NCI-H1436 treated with DMSO at 0.1 percent for 48 hours (cell line): ENCODE measurements around the gene VOPP1.

Source experiments
- DNase-seq: peaks from one replicate; lab custom pipeline; 2025; lab: John Stamatoyannopoulos, UW

The VOPP1 gene

DNA sequence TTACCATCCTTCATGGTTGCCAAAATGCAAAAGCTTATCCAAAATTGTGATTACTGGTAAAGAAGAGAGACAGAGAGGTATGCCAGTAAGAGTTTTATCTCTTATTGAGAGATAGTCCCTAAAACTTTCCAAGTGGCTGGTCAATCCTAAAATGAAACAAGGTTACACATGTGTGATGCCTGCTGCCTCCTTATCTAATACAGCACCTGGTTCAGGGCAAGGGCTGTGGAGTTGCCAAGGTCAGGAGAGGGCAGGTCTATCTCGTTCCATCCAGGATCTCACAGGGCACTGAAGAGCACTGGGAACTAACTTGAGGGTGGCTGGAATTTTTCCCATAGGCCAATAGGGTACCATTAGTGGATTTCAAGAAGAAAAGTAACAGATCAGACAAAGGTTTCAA lies 18.3 kb downstream of the VOPP1 start:
- no peak for DNase-seq

DNA sequence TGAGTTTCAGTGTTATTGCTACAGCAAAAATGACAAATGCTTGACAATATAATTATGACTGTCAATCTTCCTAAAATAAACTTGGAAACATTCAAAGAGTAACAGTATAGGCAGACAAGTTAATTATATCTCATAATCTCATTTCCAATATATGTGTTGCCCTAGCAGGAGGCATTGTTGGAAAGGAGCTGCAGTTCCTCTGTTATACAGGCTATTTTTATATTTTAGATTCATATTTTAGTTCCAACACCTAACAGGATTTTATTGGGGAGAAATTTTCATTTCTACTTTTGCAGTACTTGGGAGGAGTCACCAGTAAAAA lies 19.3 kb downstream of the VOPP1 start:
- no peak for DNase-seq

DNA sequence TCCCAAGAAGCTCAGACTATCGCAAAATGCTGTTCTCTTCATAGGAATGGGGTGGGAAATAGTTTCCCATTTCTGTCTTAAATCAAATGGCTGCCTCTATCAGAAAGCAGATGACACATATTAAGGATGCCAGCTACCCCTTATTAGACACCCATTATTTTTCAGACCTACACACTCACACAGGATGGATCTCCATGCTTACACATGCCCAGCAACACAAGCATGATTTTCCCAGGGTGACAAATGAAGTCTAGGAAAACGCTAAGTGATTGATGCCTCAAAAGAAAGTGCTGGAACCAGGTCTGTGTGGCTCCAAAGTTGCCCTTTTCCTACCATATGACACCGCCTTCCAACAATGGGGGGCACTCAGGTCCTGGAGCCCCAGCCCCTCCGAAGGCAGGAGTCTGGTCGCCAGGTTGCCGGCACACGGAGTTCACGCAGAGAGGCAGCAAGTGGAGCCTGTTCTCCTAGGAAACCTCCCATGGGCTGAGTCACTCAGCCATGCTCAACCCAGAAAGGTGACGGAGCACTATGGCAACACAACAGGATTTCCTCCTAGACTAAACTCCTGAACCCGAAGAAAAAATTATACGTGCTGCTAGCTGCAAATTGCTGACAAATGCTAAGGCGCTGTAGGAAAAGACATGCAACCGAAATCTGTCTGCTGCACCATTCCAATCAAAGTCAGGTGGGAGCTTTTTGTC lies 19.8 kb downstream of the VOPP1 start:
- no peak for DNase-seq

DNA sequence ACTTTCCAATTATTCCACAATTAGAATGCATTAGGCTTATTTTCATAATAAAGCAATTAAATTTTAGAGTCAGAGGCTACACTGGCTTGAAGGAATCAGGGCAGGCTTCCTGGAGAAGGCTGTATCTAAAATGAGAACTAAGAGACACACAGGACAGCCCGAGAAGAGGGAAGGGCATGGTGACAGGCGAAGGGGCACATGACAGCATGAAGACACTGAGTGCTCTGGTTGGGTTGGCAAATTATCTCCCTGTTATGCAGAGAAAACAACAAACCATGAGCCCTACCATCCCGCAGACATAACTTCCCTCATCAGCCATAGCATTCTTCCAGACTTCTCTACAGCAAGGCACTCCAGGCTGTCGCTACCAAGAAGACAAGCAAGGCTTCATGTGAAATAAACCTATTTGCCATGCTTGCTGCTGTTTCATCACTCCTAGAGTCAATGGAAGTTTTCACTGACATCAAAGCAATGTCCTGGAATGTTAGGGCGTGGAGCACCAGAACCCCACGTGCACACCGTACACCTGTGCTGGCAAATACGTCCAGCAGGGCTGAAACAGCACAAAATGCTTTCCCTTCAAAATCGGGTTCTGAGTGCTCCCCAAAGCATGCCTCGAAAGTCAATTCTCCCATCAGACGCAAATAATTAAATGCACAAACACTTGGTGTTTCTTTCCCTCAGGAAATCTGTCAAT lies 21.3 kb downstream of the VOPP1 start:
- no peak for DNase-seq

DNA sequence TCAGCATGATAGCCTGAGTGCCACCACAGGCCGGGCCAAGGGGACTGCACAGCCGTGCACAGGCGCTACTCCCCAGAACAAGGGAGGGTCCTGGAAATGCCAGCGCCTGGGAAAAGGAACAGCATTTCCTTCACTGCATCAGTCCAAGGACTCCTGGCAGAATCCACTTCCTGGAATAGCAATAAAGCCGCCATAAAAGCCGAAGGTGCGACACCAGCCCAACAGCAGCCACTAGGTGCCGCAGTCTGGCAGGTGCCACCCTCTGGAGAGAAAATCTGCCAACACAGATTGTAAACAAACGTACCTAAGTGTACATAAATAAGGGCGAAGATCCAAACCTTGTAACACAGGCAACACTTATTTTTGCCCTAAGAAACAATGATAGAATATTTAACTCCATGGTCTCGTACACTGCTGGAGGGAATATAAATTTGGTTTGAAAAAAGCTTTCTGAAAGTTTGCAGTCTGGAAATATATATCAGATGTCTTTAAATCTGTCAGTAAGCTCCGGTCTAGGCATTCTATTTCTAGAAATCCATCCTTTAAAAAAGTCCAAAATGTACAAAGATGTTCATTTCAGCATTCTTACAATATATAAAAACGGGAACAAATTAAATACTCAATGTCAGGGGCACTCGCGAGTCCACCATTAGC lies 22.2 kb downstream of the VOPP1 start:
- DNase-seq, result no peak

DNA sequence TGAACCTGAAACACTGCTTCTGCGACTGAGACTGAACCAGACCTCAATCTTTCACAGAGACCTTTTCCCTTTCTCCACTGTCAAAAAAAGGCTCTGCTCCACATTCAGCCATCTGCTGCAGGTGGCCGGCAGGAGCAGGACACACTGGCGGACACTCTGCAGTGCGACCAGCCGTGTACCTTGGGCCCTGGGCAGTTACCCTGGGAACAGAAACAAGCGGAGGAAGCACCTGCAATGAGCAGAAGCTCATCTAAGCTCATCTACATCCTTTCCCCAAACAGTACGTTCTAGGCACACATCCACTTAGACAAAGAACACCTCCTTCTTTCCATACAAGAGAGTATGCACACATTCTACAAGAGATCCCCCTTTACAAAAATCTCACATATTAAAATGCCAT lies 22.8 kb downstream of the VOPP1 start:
- DNase-seq, result no peak

DNA sequence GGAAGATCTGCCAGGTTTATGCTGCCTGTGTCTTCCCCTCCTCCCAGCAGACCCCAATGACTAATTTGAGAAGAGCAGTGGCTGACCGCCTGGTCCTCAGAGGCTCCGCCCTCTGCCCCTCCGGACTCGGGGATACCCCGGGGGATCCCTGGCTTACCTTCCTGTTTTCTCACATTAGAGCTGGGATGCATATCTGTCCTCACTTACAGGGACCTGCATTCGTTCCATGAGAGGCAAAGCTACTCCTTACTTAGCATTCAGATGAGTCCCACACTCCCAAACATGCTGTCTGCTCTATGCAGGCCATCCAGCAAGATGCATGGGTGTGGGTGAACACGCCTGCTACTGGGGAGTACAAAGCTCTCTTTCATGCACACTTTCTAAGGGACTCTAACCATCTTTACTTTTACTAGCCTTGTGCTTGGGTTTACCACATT lies 24.0 kb downstream of the VOPP1 start:
- no peak for DNase-seq

DNA sequence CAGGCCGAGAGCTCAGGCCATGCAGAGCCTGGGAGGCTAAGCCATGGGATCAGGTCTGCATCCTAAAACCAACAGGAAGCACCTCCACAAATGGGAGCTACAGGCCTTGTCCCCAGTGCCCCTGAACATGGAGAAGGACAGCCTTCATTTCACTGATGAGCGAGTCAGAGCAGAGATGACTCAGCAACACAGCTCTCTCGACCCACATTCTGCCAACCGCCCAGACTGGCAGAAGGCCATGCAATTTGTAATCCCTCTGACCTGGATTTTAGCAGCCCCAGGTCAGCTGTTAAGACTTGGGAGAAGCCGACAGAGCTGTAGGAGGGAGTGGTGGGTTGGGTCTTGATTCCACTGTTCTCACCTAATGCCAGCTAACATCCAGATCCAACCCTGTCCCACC lies 25.5 kb downstream of the VOPP1 start:
- DNase-seq, result no peak

DNA sequence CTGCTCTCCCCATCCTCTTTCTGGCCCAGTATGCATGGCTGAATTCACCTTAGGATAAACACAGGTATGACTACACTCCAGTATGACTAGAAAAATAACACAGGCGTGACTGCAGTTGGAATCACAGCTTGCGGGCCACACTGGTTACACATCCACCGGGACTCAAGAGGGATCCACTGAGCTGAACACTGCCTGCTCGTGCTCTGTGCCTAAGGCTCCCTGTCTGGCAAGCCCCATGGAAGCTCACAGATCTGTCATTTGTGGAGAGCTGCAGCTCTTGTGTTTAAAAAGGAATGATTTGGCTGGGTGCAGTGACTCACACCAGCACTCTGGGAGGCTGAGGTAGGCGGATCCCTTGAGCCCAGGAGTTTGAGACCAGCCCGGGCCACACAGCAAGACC lies 26.8 kb downstream of the VOPP1 start:
- DNase-seq, result no peak

DNA sequence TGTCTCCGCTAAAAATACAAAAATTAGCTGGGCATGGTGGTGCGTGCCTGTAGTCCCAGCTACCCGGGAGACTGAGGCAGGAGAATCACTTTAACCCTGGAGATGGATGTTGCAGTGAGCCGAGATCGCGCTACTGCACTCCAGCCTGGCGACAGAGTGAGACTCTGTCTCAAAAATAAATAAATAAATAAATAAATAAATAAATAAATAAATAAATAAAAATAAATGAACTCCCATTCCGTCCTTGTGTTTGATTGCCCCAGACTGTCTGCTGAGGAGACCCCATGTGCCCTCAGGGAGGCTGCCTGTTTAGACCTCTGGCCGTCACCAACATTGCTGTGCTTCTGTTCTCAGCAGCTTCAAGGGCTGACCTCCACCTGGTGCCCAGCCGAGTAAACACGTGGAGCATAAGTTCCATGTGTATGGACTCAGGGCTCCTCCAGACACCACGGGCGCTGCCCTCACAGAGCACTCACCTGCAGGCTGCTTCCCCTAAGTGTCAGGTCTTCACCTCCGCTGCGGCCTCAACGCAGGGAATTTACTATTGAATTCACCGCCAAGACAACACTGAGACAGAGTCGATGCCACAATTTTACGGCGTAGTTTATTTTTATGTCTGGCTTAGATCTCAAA lies 32.0 kb downstream of the VOPP1 start:
- DNase-seq, result no peak

DNA sequence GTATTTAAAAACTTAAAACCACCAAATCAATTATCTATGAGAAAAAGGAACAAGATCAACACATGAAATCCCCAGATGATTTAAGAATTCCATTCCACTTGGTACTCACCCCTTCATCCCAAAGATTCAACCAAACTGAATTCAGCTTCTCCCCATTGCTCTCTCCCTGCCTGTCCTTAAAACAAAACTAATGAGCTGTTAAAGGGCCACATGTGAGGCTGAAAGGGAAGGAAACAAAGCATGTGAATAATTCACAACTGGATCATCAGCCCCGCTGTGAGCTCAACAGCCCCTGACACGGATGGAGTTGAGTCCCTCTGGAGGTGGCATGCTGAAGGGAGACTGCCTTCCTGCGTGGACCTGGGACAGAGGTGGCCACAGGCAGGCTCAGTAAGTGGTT lies 32.9 kb downstream of the VOPP1 start:
- DNase-seq, result no peak

DNA sequence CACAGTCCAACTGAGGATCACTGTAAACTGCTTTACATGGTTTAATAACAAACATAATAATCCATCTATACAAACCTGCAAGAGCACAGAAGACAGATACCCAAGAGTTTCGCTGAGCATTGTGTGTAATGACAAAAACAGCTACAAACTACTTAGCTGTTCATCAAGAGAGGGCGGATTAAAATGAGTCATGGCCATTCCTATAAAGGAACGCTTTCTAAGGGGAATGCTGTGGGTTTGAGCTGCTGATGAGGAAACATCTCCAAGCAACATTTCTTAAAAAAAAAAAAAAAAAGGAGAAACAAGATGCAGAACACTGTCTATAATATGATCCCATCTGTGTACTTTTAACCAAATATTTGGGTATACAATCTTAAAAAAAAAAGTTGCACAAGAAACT lies 33.8 kb downstream of the VOPP1 start:
- no peak for DNase-seq

DNA sequence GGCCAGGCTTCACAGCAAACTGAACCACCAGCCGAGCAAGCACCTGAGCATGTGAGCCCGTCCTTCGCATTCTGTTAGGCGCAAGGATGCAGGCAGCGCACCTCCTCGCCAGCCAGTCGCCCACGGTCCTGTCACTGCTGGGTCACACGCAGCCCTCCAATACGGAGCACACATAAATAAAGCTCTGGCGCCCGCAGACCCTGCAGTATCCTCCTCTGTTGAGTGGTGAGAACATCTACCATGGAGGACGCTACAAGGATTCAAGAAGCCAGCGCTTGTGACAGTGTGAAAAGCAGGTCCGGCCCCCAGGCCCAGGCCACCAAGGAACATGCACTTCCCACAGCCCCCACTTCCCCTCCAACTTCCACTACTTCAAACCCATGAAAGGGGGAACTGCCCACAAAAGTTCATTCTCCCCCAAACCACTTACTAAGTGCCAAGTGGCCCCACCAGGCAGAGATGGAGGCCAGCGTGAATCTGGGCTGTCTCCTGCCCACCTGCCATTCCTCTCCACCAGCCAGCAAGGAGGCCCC lies 34.8 kb downstream of the VOPP1 start:
- no peak for DNase-seq

DNA sequence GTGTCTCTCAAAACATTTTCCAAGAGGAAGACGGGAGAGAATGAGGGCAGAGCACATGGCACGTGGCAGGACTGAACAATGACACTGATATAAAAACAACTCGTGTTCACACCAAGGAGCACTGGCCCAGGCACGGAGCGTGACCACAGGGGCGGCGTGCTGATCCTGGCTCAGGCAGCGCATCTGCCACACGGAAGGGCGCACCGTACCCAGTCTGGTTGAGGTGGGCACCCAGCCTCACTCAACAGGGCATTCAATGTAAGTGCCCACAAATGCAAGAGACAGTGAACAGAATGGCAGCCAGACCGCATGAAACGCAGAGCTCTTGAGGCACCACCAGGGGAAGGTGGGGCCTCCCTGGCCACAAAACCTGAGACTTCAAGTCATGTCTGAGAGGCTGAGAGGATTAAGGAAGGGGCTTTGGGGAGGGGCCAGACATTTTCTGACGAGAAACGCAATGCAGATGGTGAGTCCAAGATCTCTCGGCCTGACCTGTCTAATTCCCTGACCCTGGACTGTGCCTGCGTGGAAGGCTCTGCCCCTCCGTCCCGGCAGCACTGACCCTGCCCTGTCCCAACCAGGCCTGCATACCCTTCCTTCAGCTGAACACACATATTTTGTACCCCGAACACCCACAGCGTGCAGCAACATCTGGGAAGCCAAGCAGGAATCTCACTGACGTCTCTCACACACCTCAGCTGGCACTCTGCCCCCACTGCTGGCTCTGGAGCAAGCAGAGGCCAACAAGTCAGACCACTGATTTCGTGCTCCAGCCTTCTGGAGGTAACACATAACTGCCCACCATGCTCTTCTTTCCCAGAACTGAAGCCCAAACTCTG lies 35.5 kb downstream of the VOPP1 start:
- DNase-seq, result no peak

DNA sequence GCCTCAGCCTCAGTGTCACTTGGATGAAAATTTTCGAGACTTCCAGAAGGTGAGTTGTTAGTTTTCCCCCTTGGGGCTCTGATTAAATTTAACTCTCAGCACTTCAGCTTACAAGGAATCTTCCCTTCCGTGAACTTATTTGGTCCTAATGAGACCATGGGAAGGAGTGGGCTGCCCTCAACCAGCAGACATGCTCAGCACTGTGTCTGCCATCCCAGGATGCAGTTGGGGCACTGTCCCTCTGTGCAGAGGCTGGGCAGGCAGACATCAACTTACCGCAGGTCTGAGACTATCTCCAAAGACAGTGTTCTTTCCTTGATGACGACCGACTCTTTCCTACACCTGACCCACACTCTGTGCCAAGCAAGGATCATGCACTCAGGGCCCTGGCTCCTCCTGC lies 36.7 kb downstream of the VOPP1 start:
- DNase-seq, result no peak

DNA sequence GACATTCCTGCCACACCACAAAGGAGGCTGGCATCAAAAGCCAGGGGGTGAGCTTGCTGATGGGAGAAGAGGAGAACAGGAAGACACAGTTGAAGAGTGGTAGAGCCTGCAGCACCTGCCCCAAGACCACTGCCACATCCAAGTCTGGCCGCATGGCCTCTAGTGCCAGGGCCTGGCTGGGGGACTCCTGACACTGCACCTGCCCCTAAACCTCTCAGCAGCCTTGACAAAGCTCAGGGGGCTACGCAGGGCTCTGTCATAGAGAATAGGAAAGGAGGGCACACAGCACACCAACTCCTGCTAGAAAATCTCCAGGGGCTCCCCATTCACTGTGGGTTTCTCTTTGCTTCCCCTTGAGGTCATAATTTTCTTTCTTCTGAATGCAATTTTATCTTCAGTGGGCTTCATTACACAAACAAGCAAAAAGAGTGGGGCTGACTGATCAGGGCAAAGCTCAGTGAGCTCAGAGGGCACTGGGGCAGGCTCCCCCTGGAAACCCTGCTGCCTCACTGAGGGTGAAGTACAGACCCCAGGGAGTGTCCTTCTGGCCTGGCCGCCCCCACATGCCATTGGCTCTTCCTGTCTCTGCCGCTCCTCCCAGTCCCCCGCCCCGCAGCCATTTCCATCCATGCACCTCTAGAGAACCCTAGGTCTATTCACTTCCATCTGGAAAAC lies 37.2 kb downstream of the VOPP1 start:
- DNase-seq, result no peak

DNA sequence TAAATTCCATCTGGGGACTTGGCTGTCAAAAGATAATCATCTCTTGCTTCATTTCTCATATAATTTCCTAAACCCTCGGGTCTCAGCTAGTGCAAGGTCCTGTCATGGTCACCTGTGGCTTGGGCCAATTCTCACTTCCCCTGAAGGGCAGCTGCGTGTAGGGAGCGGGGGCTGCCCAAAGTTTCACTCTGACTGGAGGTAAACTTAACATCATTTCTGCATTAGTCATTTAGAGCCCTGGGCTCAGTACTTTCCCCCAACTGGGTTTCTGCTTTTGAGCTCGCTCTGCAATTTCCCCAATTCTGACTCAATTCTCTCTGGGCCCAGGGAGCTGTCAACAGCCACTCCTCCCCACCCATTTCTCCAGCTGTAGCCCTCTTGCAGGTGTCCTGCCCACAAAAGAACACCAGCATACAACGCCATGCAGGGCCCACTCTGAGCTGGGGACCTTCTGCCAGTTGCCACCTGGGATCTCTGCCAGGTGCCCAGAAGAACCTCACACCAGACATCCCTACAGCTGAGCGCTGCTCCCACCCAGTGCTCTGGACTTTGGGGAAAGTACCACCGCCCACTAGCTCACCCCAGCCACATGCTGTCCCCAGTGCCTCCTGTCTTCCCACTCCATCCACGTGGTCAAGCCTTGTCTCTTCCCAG lies 37.9 kb downstream of the VOPP1 start:
- no peak for DNase-seq

DNA sequence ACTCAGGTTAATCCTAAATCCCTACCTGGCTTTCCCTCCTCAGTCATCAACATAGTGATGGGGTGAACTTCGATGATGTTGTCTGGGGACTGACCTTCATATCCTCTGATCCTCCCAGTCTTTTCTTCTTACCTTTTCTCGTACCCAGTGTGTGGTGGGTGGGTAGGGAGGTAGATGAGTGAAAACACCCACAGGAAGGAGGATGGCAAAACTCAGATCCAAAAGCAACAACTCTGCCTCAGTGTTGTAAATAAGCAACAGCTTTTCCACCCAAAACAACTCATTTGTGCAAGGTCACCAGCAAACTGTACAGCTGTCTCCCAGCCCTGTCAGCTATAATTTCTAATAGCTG lies 38.6 kb downstream of the VOPP1 start:
- DNase-seq, result no peak

DNA sequence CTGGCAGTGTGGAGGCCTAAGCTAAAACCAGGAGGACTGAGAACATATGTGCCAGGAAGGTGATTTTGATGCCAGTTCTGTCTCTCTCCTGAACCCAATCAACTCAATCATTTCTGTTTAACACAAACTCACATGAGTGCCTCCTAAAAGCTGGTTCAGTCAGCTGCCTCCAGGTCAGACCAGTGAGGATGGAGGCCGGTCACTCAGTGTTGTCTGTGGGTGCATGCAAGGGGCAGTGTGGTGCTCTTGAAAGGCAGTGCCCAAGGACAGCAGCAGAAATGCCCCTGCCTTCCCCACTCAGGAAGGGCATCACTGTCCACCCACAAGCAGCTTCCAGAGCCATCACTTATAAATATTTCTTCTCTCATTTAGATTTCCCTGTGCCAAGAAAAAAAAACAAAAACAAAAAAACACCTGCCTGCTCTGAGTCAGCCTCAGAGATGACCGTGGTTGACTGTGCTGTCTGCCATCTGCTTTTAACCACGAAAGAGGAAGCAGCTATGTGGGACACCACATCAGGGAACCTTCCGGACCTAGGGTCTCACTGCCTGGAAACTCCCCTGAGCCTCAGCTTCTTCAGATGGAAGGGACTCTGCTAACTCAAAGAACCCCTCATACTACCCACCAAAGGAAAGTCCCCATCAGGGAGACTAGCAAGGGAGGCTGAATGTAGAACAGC lies 39.1 kb downstream of the VOPP1 start:
- no peak for DNase-seq

DNA sequence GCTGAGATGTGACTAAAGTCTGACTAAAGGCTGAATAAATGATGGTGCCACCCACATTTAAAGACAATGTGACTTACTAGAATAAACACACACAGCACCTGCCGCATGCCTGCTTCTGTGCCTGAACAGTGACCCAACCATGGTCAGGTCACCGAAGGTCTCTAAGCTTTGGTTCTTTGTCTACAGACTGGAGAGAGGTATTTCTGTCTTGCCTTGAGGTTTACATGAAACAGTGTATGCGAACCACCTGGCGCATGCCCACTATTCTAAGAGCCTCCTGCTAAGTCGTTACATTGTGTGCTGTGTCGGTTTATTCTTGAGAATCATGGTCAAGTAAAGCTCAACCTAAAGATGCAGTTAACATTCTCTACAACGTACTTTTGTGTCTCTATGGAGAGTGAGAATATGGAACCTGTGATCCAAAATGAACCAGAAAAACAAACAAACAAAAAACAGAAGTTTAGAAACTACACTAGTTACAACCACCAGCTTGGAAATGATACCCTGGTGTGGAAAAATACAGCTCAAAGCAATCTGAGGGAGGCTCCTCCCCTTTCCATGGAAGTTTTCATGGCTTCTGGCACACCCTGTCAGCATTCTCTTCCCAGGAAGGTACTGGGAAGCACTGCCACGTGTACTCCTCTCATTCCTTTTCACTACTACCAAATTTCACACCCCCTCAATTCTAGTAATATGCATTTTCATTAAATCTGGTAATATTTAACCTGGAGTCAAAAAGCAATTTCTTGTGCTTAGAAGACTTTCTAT lies 40.0 kb downstream of the VOPP1 start:
- no peak for DNase-seq
